ENCODE measurements around the gene OR51M1.
A peak's percentile ranks its signal among the peaks of the same experiment; 100 is the strongest.

DNA sequence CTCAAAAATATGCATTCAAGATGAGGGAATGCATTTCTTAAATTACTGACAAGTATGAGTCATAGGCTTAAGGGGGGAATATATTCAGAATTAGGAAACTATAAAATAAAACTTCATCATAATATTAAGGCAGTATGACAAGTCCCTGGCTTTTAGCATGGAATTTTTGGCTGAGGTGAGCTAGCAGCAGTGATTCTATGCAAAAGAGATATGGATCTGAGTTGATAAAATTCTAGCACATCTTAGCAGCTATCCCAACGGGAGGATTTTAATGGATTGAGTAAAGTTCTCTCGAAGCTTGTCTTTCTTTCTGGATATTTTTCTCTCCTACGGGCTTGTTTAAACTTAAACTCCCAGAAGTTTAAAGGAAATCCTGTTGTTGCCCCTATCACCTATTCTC, 39.5 kb downstream of the OR51M1 start:
- TF ChIP-seq, protein P1, sequence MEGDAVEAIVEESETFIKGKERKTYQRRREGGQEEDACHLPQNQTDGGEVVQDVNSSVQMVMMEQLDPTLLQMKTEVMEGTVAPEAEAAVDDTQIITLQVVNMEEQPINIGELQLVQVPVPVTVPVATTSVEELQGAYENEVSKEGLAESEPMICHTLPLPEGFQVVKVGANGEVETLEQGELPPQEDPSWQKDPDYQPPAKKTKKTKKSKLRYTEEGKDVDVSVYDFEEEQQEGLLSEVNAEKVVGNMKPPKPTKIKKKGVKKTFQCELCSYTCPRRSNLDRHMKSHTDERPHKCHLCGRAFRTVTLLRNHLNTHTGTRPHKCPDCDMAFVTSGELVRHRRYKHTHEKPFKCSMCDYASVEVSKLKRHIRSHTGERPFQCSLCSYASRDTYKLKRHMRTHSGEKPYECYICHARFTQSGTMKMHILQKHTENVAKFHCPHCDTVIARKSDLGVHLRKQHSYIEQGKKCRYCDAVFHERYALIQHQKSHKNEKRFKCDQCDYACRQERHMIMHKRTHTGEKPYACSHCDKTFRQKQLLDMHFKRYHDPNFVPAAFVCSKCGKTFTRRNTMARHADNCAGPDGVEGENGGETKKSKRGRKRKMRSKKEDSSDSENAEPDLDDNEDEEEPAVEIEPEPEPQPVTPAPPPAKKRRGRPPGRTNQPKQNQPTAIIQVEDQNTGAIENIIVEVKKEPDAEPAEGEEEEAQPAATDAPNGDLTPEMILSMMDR (IDR thresholded peaks at IDR 0.05): no peak
- TF ChIP-seq POLR2A (IDR thresholded peaks at IDR 0.05; ENCODE audit: low read length): no peak
- TF ChIP-seq ZC3H11A (IDR thresholded peaks at IDR 0.05): no peak
- TF ChIP-seq, protein P2, sequence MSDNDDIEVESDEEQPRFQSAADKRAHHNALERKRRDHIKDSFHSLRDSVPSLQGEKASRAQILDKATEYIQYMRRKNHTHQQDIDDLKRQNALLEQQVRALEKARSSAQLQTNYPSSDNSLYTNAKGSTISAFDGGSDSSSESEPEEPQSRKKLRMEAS (IDR thresholded peaks at IDR 0.05): no peak
- no peak for TF ChIP-seq HDAC2 (IDR thresholded peaks at IDR 0.05)
- no peak for TF ChIP-seq CHD4 (IDR thresholded peaks at IDR 0.05; ENCODE audit: borderline replicate concordance)
- no peak for TF ChIP-seq FOSL2 (IDR thresholded peaks at IDR 0.05)
- TF ChIP-seq FOSL2 (CRISPR knock-in tag; IDR thresholded peaks at IDR 0.05): peak; percentile 46; the same call in 1 of the 2 replicates
- TF ChIP-seq, protein P3, sequence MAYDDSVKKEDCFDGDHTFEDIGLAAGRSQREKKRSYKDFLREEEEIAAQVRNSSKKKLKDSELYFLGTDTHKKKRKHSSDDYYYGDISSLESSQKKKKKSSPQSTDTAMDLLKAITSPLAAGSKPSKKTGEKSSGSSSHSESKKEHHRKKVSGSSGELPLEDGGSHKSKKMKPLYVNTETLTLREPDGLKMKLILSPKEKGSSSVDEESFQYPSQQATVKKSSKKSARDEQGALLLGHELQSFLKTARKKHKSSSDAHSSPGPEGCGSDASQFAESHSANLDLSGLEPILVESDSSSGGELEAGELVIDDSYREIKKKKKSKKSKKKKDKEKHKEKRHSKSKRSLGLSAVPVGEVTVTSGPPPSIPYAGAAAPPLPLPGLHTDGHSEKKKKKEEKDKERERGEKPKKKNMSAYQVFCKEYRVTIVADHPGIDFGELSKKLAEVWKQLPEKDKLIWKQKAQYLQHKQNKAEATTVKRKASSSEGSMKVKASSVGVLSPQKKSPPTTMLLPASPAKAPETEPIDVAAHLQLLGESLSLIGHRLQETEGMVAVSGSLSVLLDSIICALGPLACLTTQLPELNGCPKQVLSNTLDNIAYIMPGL (CRISPR knock-in tag; IDR thresholded peaks at IDR 0.05; ENCODE audit: borderline replicate concordance): no peak
- no peak for TF ChIP-seq MYC (IDR thresholded peaks at IDR 0.05; ENCODE audit: borderline replicate concordance, low read length)
- TF ChIP-seq, protein P4, sequence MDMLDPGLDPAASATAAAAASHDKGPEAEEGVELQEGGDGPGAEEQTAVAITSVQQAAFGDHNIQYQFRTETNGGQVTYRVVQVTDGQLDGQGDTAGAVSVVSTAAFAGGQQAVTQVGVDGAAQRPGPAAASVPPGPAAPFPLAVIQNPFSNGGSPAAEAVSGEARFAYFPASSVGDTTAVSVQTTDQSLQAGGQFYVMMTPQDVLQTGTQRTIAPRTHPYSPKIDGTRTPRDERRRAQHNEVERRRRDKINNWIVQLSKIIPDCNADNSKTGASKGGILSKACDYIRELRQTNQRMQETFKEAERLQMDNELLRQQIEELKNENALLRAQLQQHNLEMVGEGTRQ (IDR thresholded peaks at IDR 0.05): no peak
- TF ChIP-seq, protein P5, sequence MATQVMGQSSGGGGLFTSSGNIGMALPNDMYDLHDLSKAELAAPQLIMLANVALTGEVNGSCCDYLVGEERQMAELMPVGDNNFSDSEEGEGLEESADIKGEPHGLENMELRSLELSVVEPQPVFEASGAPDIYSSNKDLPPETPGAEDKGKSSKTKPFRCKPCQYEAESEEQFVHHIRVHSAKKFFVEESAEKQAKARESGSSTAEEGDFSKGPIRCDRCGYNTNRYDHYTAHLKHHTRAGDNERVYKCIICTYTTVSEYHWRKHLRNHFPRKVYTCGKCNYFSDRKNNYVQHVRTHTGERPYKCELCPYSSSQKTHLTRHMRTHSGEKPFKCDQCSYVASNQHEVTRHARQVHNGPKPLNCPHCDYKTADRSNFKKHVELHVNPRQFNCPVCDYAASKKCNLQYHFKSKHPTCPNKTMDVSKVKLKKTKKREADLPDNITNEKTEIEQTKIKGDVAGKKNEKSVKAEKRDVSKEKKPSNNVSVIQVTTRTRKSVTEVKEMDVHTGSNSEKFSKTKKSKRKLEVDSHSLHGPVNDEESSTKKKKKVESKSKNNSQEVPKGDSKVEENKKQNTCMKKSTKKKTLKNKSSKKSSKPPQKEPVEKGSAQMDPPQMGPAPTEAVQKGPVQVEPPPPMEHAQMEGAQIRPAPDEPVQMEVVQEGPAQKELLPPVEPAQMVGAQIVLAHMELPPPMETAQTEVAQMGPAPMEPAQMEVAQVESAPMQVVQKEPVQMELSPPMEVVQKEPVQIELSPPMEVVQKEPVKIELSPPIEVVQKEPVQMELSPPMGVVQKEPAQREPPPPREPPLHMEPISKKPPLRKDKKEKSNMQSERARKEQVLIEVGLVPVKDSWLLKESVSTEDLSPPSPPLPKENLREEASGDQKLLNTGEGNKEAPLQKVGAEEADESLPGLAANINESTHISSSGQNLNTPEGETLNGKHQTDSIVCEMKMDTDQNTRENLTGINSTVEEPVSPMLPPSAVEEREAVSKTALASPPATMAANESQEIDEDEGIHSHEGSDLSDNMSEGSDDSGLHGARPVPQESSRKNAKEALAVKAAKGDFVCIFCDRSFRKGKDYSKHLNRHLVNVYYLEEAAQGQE (IDR thresholded peaks at IDR 0.05): no peak
- no peak for TF ChIP-seq GATA3 (IDR thresholded peaks at IDR 0.05; ENCODE audit: borderline replicate concordance)
